Ascending aorta (tissue), 2 donors: ENCODE measurements around the gene SKIC3. TPM values are rescaled to one million over a fixed set of nuclear protein-coding genes. Genes with fewer than 3 reads are reported as not detected.

Experiments
- DNase-seq, 2 donors: peaks; one replicate each; pipeline ENCODE4 v3.0.0-alpha.2; 2019; ENCODE audit warnings: low spot score in 2 of 2
- H3K27ac ChIP-seq, 2 donors: fragments of 200-600 bp; sonication (generic); one replicate each; pipeline ENCODE4 v1.5.1; 2016 to 2017; ENCODE audit warnings: mild to moderate bottlenecking in 1 of 2
- H3K27me3 ChIP-seq: fragments of 200-600 bp; sonication (generic); one replicate; pipeline ENCODE4 v1.5.1; 2017
- H3K36me3 ChIP-seq, 2 donors: fragments of 200-600 bp; sonication (generic); one replicate each; pipeline ENCODE4 v1.5.1; 2016
- H3K4me1 ChIP-seq, 2 donors: fragments of 200-600 bp; sonication (generic); one replicate each; pipeline ENCODE4 v1.5.1; 2016 to 2017; ENCODE audit warnings: mild to moderate bottlenecking in 1 of 2
- H3K4me3 ChIP-seq, 2 donors: fragments of 200-600 bp; sonication (generic); one replicate each; pipeline ENCODE4 v1.5.1; 2016 to 2017; ENCODE audit warnings: mild to moderate bottlenecking in 1 of 2
- H3K9me3 ChIP-seq, 2 donors: fragments of 200-600 bp; sonication (generic); one replicate each; pipeline ENCODE4 v1.5.1; 2016
- CTCF ChIP-seq, 3 experiments: fragments of 200-600 bp in 2 of 3; fragments of 450-650 bp in 1 of 3; sonication (generic) in 2 of 3; IDR thresholded peaks; one replicate each; pipeline ENCODE4 v1.5.1; 2016 to 2019; ENCODE audit warnings: antibody characterized with exemption in 3 of 3, mild to moderate bottlenecking in 1 of 3, moderate library complexity in 1 of 3
- intact Hi-C: fragments of 100-400 bp; cut with DNase I; formaldehyde crosslinking; loops from one replicate; pipeline ENCODE4 v1.15.1; 2023
- total RNA-seq: library from RNA; depleted of rRNA; stranded (reverse); fragments of >200 nt; gene quantifications from one replicate; pipeline ENCODE4 v1.1.0, GENCODE V29; 2016

Gene SKIC3
- total RNA-seq, 1 donor from 2014 or later: 12.7 TPM

GRCh38 chr5:95531491-95531890 is 23.3 kb downstream of the SKIC3 start:
- Histone ChIP-seq H3K4me1 (no peaks in the 10 kb centered on the region), H3K27ac (no peak overlapping the region), H3K36me3 (peaks cover 22 to 42% of the 10 kb centered on the region in 2 donors), H3K9me3 (no peaks in the 10 kb centered on the region), H3K4me3 (no peak overlapping the region), H3K27me3 (no peaks in the 10 kb centered on the region)
- no peak for DNase-seq
- intact Hi-C loops: no loop called here
- TF ChIP-seq CTCF (IDR thresholded peaks at IDR 0.05): no peak

DNA sequence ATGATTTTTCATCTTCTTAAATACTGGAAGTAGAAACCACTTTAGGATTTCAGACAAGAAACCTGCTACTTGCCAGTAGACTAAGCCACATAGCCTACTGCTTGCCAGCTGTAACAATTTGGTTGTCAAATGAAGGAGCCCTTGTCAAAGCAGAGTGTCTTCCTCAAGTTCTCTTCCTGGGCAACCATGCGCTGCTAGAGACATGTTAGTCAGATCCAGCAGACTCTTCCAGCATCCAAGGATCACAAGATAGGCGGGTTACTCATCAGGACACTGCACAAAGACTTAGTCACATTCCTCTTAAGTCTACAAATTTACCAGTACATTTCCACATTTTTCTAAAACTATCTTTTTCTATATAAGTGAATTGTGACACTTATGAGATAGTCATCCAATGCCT is 24.4 kb downstream of the SKIC3 start:
- no peak for DNase-seq
- no peaks in the 10 kb centered on the region for H3K9me3 ChIP-seq
- no peak overlapping the region for H3K27ac ChIP-seq
- no peaks in the 10 kb centered on the region for H3K27me3 ChIP-seq
- H3K36me3 ChIP-seq: peaks cover 15 to 36% of the 10 kb centered on the region in 2 donors
- H3K4me3 ChIP-seq: no peak overlapping the region
- intact Hi-C loops: no loop called here
- no peaks in the 10 kb centered on the region for H3K4me1 ChIP-seq
- no peak for TF ChIP-seq CTCF (IDR thresholded peaks at IDR 0.05)

- H3K36me3 ChIP-seq: peaks cover 13 to 36% of the 10 kb centered on the region in 2 donors
- no peak overlapping the region for H3K4me3 ChIP-seq
- TF ChIP-seq CTCF (IDR thresholded peaks at IDR 0.05): no peak
Observed at GRCh38 chr5:95528565-95528964, 26.2 kb downstream of the SKIC3 start.

DNA sequence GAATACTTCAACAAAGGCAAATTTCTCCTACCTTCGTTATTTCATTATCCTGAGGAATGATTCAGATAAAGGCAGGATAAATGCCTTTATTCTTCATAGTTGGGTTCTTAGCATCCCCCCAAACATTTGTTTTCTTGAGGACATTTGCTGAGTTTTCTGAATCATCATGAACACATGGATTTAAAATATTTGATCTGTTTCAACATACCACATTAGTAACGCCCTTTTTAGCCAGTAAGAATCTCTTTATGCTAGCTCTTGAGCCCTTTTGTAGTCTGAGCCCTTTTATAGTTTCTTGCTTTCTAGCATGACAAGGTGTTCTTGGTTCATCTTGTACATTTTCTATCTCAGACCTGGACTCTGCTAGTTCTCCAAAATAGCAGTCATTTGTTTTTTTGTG is 27.9 kb downstream of the SKIC3 start:
- peaks cover 17 to 51% of the 10 kb centered on the region in 2 donors for H3K36me3 ChIP-seq
- no peaks in the 10 kb centered on the region for H3K27me3 ChIP-seq
- H3K4me3 ChIP-seq: no peak overlapping the region
- intact Hi-C loops: no loop called here
- no peaks in the 10 kb centered on the region for H3K4me1 ChIP-seq
- no peak overlapping the region for H3K27ac ChIP-seq
- no peaks in the 10 kb centered on the region for H3K9me3 ChIP-seq
- no peak for DNase-seq
- TF ChIP-seq CTCF (IDR thresholded peaks at IDR 0.05): no peak

More at GRCh38 chr5:95528565-95528964, 26.2 kb downstream of the SKIC3 start:
- Histone ChIP-seq H3K27ac (no peak overlapping the region), H3K4me1 (no peaks in the 10 kb centered on the region), H3K9me3 (no peaks in the 10 kb centered on the region), H3K27me3 (no peaks in the 10 kb centered on the region)
- intact Hi-C loops: no loop called here
- no peak for DNase-seq

- intact Hi-C loops: no loop called here
- Histone ChIP-seq H3K4me1 (no peaks in the 10 kb centered on the region), H3K27me3 (no peaks in the 10 kb centered on the region), H3K36me3 (peaks cover 22 to 67% of the 10 kb centered on the region in 2 donors), H3K9me3 (no peaks in the 10 kb centered on the region), H3K27ac (no peak overlapping the region), H3K4me3 (no peak overlapping the region)
- no peak for TF ChIP-seq CTCF (IDR thresholded peaks at IDR 0.05)
- no peak for DNase-seq
Observed at GRCh38 chr5:95524423-95524822, 30.4 kb downstream of the SKIC3 start.

GRCh38 chr5:95520206-95520605 is 34.6 kb downstream of the SKIC3 start:
- TF ChIP-seq CTCF (IDR thresholded peaks at IDR 0.05): no peak
- H3K36me3 ChIP-seq: peaks cover 38 to 74% of the 10 kb centered on the region in 2 donors
- intact Hi-C loops: no loop called here

More at GRCh38 chr5:95520206-95520605, 34.6 kb downstream of the SKIC3 start:
- Histone ChIP-seq H3K4me3 (no peak overlapping the region), H3K27ac (no peak overlapping the region), H3K4me1 (no peaks in the 10 kb centered on the region), H3K27me3 (no peaks in the 10 kb centered on the region), H3K9me3 (no peaks in the 10 kb centered on the region)
- DNase-seq: no peak
